ENCODE results near the gene FGF14.
A peak's percentile ranks its signal among the peaks of the same experiment; 100 is the strongest.

Gene FGF14

GRCh38 chr13:102197193-102197592 lies 204.7 kb downstream of the FGF14 start:
- no peak overlapping the region for H3K4me3 ChIP-seq (ENCODE audit: low read depth, low read length)
- peak; percentile 71 for TF ChIP-seq CTCF (conservative IDR thresholded peaks at IDR 0.05; ENCODE audit: low read depth, low read length)
- DNase-seq (ENCODE audit: low read depth): peak; percentile 64

- no peak overlapping the region for H3K4me3 ChIP-seq (ENCODE audit: low read depth, low read length)
- peak; percentile 60 for DNase-seq (ENCODE audit: low read depth)
- TF ChIP-seq CTCF (conservative IDR thresholded peaks at IDR 0.05; ENCODE audit: low read depth, low read length): no peak
Observed at GRCh38 chr13:102195566-102196462, 206.0 kb downstream of the FGF14 start.

- H3K4me3 ChIP-seq (ENCODE audit: low read depth, low read length): no peak overlapping the region
- DNase-seq (ENCODE audit: low read depth): no peak
- TF ChIP-seq CTCF (conservative IDR thresholded peaks at IDR 0.05; ENCODE audit: low read depth, low read length): no peak
Observed at GRCh38 chr13:102192858-102193257, 209.0 kb downstream of the FGF14 start.

- no peak overlapping the region for H3K4me3 ChIP-seq (ENCODE audit: low read depth, low read length)
- no peak for TF ChIP-seq CTCF (conservative IDR thresholded peaks at IDR 0.05; ENCODE audit: low read depth, low read length)
- peak; percentile 43 for DNase-seq (ENCODE audit: low read depth)
Observed at GRCh38 chr13:102191951-102192502, 209.8 kb downstream of the FGF14 start.

GRCh38 chr13:102190930-102191329 lies 210.9 kb downstream of the FGF14 start:
- DNase-seq (ENCODE audit: low read depth): no peak
- no peak for TF ChIP-seq CTCF (conservative IDR thresholded peaks at IDR 0.05; ENCODE audit: low read depth, low read length)
- no peak overlapping the region for H3K4me3 ChIP-seq (ENCODE audit: low read depth, low read length)

GRCh38 chr13:102187313-102187712 lies 214.5 kb downstream of the FGF14 start:
- no peak overlapping the region for H3K4me3 ChIP-seq (ENCODE audit: low read depth, low read length)
- DNase-seq (ENCODE audit: low read depth): no peak
- TF ChIP-seq CTCF (conservative IDR thresholded peaks at IDR 0.05; ENCODE audit: low read depth, low read length): no peak

Data from choroid plexus epithelial cell (primary cell).